HepG2 (cell line): Measurements from ENCODE around the gene VCAN. TPM values are rescaled to one million over a fixed set of nuclear protein-coding genes. Genes with fewer than 3 reads are reported as not detected.

Experiments
- ATAC-seq: fragments of 200-7000 bp; cut with Tn5 transposase; 3 replicates; pipeline ENCODE4 v1.9.1; 2020; ENCODE audit warnings: mild to moderate bottlenecking, moderate library complexity
- BruUV-seq: library from RNA; stranded (reverse); fragments of 400-500 nt; replicated peaks from 2 replicates; lab custom pipeline; 2021; lab: Mats Ljungman, UMichigan
- CTCF ChIA-PET: fragments of 300-600 bp; formaldehyde crosslinking; extraction: SDS; loops from one replicate; lab custom pipeline; 2021; ENCODE audit warnings: low total read pairs, inconsistent platforms, low intra/inter-chr PET ratio; lab: Yijun Ruan, JAX
- POLR2A ChIA-PET: fragments of 350-600 bp; sonication (Branson Sonifier 250); formaldehyde crosslinking; loops from one replicate; lab custom pipeline; 2020; ENCODE audit warnings: antibody characterized with exemption, inconsistent platforms; lab: Yijun Ruan, JAX
- DNase-seq: peaks from one replicate; pipeline ENCODE4 v3.0.0-alpha.2; 2015; ENCODE audit warnings: low spot score
- FAIRE-seq: peaks from 3 replicates; lab custom pipeline; 2011; peaks lifted over from hg19 to GRCh38; lab: Jason Lieb, UNC
- H2AFZ ChIP-seq: one replicate; pipeline ENCODE4 v1.6.1; 2011; ENCODE audit warnings: low read length, inconsistent platforms
- H3K27ac ChIP-seq: fragments of 300-600 bp; 3 replicates; pipeline ENCODE4 v1.8.0; 2011; ENCODE audit warnings: mixed run types, mild to moderate bottlenecking, mixed read lengths, low read length, inconsistent platforms; ENCODE audit not compliant: insufficient read depth; ENCODE audit errors: extremely low read length
- H3K27me3 ChIP-seq, 2 experiments: fragments of 200-600 bp in 1 of 2; 2 replicates in 1 of 2; 3 replicates in 1 of 2; pipeline versions ENCODE4 v1.6.0 to v1.8.0; 2011; ENCODE audit warnings: low read length in 2 of 2, mild to moderate bottlenecking in 2 of 2, moderate library complexity in 2 of 2, inconsistent platforms in 1 of 2; ENCODE audit not compliant: insufficient read depth in 2 of 2, control insufficient read depth in 1 of 2
- H3K36me3 ChIP-seq, 2 experiments: fragments of 200-600 bp in 1 of 2; replicated peaks in 1 of 2; 2 replicates in 1 of 2; 3 replicates in 1 of 2; pipeline versions ENCODE4 v1.5.1 to v1.8.0; 2011; ENCODE audit warnings: low read length in 2 of 2, inconsistent platforms in 1 of 2; ENCODE audit not compliant: insufficient read depth in 2 of 2, control insufficient read depth in 1 of 2
- H3K4me1 ChIP-seq: 2 replicates; pipeline ENCODE4 v1.5.1; 2012; ENCODE audit warnings: low read length, inconsistent platforms; ENCODE audit not compliant: insufficient read depth
- H3K4me2 ChIP-seq: 2 replicates; pipeline ENCODE4 v1.6.0; 2011; ENCODE audit warnings: low read depth, low read length, inconsistent platforms
- H3K4me3 ChIP-seq, 3 experiments: fragments of 200-600 bp in 1 of 3; sonication (generic), shearing (Covaris generic) in 1 of 3; replicated peaks in 1 of 3; 2 replicates each; pipeline ENCODE4 v1.5.1; 2011 to 2016; ENCODE audit warnings: low read length in 3 of 3, inconsistent platforms in 2 of 3, low read depth in 2 of 3, mild to moderate bottlenecking in 2 of 3, control low read depth in 1 of 3, mixed read lengths in 1 of 3; ENCODE audit not compliant: insufficient read depth in 1 of 3
- H3K79me2 ChIP-seq: one replicate; pipeline ENCODE4 v1.6.1; 2011; ENCODE audit warnings: low read length, inconsistent platforms; ENCODE audit not compliant: insufficient read depth
- H3K9ac ChIP-seq: 2 replicates; pipeline ENCODE4 v1.6.0; 2011; ENCODE audit warnings: mild to moderate bottlenecking, low read depth, low read length, inconsistent platforms; ENCODE audit not compliant: insufficient read depth
- H3K9me3 ChIP-seq: 2 replicates; pipeline ENCODE4 v1.5.1; 2012; ENCODE audit warnings: mild to moderate bottlenecking, low read length
- H4K20me1 ChIP-seq: 2 replicates; pipeline ENCODE4 v1.6.0; 2011; ENCODE audit warnings: inconsistent platforms, mild to moderate bottlenecking, low read length, moderate library complexity; ENCODE audit not compliant: insufficient read depth
- ATF7-NPFF ChIP-seq: sonication (generic); formaldehyde crosslinking; IDR thresholded peaks from 2 replicates; pipeline ENCODE4 v1.8.1; 2023; ENCODE audit warnings: mild to moderate bottlenecking, low read depth, missing genetic modification reagents, moderate library complexity
- EP300 ChIP-seq, 3 experiments: sonication (generic) in 1 of 3; formaldehyde crosslinking in 1 of 3; IDR thresholded peaks; 2 replicates each; pipeline versions ENCODE4 v1.5.1 to v1.6.1; 2011 to 2020; ENCODE audit warnings: low read depth in 2 of 3, low read length in 2 of 3, borderline replicate concordance in 1 of 3, improper control_type of control experiment in 1 of 3, mild to moderate bottlenecking in 1 of 3, missing genetic modification reagents in 1 of 3, moderate library complexity in 1 of 3
- GATAD2A ChIP-seq: IDR thresholded peaks from 2 replicates; pipeline ENCODE4 v1.6.1; 2016
- HIVEP1 ChIP-seq: sonication (generic); formaldehyde crosslinking; IDR thresholded peaks from 2 replicates; pipeline ENCODE4 v1.4.0; 2020; ENCODE audit warnings: mild to moderate bottlenecking, missing genetic modification reagents
- HNF4A ChIP-seq: sonication (generic); formaldehyde crosslinking; IDR thresholded peaks from 2 replicates; pipeline ENCODE4 v1.4.0; 2020; ENCODE audit warnings: missing genetic modification reagents
- NBN ChIP-seq: fragments of 450-650 bp; conservative IDR thresholded peaks from 2 replicates; pipeline ENCODE4 v1.6.1; 2017
- NR2F2 ChIP-seq: IDR thresholded peaks from 2 replicates; pipeline ENCODE4 v1.6.1; 2012; ENCODE audit warnings: low read depth, inconsistent platforms, borderline replicate concordance
- NR2F6 ChIP-seq, 2 experiments: IDR thresholded peaks; 2 replicates each; pipeline ENCODE4 v1.6.1; 2016; ENCODE audit warnings: antibody characterized with exemption in 1 of 2, mild to moderate bottlenecking in 1 of 2
- SOX13 ChIP-seq, 3 experiments: fragments of 450-650 bp in 1 of 3; sonication (generic) in 1 of 3; formaldehyde crosslinking in 1 of 3; IDR thresholded peaks in 2 of 3; conservative IDR thresholded peaks in 1 of 3; 2 replicates each; pipeline versions ENCODE4 v1.5.0 to v1.6.1; 2016 to 2020; ENCODE audit warnings: antibody characterized with exemption in 1 of 3, mild to moderate bottlenecking in 1 of 3, missing compliant biosample characterization in 1 of 3, missing genetic modification reagents in 1 of 3, moderate library complexity in 1 of 3
- ZKSCAN1 ChIP-seq: fragments of 150-350 bp; IDR thresholded peaks from 2 replicates; pipeline ENCODE4 v1.6.1; 2014; ENCODE audit warnings: low read length
- ZNF20 ChIP-seq: sonication (generic); formaldehyde crosslinking; IDR thresholded peaks from 2 replicates; pipeline ENCODE4 v1.4.0; 2020; ENCODE audit warnings: mild to moderate bottlenecking, moderate library complexity, missing genetic modification reagents
- ZNF296 ChIP-seq: sonication (generic); formaldehyde crosslinking; conservative IDR thresholded peaks from 2 replicates; pipeline ENCODE4 v1.5.0; 2020; ENCODE audit warnings: mild to moderate bottlenecking, missing genetic modification reagents
- WGBS: methylation state at CpG from one replicate; pipeline ENCODE4 v1.1.6; 2017; ENCODE audit warnings: low lambda C conversion rate; 5-methylcytosine and 5-hydroxymethylcytosine counted together
- in situ Hi-C: cut with HindIII; loops from 2 replicates; pipeline ENCODE4 v1.10.0; 2017; ENCODE audit warnings: low pct_unique_long_range_greater_than_20kb; ENCODE audit not compliant: extremely low pct_ligation_motif_present
- intact Hi-C: fragments of 100-400 bp; cut with micrococcal nuclease; formaldehyde crosslinking; loops from one replicate; pipeline ENCODE4 v1.10.0; 2022; ENCODE audit not compliant: unreplicated experiment
- polyA plus RNA-seq, 8 experiments: library from polyadenylated mRNA; depleted of rRNA in 3 of 8; stranded (reverse) in 7 of 8; unstranded in 1 of 8; fragments of >200 nt; fragmentation: Illumina TruSeq in 4 of 8; extraction: Trizol in 4 of 8; gene quantifications; 2 replicates each; pipeline versions ENCODE4 v1.2.1 to v1.2.3, GENCODE V29; 2011 to 2016; ENCODE audit warnings: low read depth in 4 of 8, missing spikeins in 1 of 8, mixed read lengths in 1 of 8; ENCODE audit not compliant: insufficient read depth in 1 of 8
- total RNA-seq, 5 experiments: library from RNA; depleted of rRNA; stranded (reverse); fragments of >200 nt; fragmentation: Illumina TruSeq; extraction: Trizol; gene quantifications; 2 replicates each; pipeline ENCODE4 v1.2.3, GENCODE V29; 2016; ENCODE audit warnings: low read depth in 1 of 5
- TF ChIP-seq, protein P1 (sequence below): sonication (generic); formaldehyde crosslinking; conservative IDR thresholded peaks from 2 replicates; pipeline ENCODE4 v1.4.0; 2020; ENCODE audit warnings: mild to moderate bottlenecking, missing genetic modification reagents, moderate library complexity

VCAN gene
- total and polyA plus RNA-seq, 2 of the 13 experiments (the other 11 are each of a cell fraction or from before 2014, with no cell fraction given) = 1.2 to 3.5 TPM

DNA sequence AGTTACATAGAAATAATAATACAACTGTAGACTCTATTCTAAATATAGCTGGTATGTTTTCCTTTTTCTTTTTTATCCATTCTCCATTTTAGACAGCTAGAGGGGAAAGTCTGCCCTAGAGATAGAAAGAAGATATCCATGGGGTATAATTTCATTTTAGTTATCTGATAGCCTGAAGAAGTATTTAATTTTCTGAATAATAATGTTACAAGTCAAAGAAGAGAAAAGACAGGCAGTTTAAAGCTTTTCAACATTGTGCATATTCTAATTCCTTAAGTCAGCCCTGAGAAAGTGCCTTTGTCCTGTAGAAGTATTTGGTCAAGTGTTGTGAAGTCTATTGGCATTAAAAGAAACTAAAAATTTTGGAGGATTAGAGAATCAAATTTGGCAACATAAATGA is 2.5 kb upstream of the VCAN start (continued):
- TF ChIP-seq, protein P1, sequence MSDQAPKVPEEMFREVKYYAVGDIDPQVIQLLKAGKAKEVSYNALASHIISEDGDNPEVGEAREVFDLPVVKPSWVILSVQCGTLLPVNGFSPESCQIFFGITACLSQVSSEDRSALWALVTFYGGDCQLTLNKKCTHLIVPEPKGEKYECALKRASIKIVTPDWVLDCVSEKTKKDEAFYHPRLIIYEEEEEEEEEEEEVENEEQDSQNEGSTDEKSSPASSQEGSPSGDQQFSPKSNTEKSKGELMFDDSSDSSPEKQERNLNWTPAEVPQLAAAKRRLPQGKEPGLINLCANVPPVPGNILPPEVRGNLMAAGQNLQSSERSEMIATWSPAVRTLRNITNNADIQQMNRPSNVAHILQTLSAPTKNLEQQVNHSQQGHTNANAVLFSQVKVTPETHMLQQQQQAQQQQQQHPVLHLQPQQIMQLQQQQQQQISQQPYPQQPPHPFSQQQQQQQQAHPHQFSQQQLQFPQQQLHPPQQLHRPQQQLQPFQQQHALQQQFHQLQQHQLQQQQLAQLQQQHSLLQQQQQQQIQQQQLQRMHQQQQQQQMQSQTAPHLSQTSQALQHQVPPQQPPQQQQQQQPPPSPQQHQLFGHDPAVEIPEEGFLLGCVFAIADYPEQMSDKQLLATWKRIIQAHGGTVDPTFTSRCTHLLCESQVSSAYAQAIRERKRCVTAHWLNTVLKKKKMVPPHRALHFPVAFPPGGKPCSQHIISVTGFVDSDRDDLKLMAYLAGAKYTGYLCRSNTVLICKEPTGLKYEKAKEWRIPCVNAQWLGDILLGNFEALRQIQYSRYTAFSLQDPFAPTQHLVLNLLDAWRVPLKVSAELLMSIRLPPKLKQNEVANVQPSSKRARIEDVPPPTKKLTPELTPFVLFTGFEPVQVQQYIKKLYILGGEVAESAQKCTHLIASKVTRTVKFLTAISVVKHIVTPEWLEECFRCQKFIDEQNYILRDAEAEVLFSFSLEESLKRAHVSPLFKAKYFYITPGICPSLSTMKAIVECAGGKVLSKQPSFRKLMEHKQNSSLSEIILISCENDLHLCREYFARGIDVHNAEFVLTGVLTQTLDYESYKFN = no peak

DNA sequence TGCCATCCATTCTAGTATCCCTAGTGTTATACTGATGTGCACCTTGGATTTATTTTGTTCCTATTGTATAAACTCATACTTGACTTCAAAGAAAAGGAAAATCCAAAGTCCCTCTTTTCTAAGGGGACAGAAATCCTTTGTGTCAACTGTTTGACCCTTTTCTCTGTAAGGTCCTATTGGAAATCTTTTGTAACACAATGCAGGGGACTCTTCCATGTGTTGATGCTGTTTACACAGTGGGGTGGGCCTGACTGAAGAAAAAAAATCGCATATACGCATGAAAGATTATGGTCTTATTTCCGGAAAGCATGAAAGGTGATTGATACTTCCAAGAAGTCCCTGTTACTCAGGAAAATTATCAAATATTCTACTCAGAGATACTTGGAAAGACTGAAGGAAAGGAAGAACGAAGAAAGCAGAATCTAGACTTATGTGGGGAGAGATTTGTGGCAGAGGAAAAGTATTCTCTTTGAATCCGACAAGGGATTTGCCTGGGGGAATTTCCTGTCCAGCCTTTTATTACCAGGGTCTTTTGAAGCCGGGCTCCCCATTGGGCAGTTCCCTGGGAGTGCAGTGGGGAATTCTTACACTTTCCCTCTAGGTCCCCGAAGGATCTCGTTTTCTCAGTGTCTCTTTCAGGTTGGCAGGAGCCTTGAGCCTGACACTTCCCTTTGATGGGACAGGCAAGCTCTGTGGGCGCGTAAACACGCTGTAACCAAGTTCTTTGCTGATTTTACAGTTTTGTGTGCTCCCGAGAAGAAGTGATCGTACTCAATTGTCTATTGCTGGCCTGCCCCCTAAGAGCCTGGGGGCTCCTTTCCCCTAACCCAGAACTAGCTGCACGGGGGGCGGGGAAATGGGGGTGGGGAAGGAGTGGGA is 779 bp upstream of the VCAN start:
- H3K4me3 ChIP-seq = peak overlapping the region in 2 of 3 experiments; percentile 31 to 46; a peak in 3 of 6 replicates
- intact Hi-C loops (loop anchor here (5.0 to 10.0 kb wide), 2 partner anchors 406 to 1158 kb away; no protein-coding TSS in a partner anchor), in situ Hi-C loops (loop anchor here (10.0 kb wide), 1 partner anchor 1126 kb away; no protein-coding TSS in a partner anchor)
- H3K9me3 ChIP-seq = no peaks in the 10 kb centered on the region
- CTCF ChIA-PET = no interaction called here
- peak overlapping the region; percentile 48 for H3K4me2 ChIP-seq
- H3K79me2 ChIP-seq = no peaks in the 10 kb centered on the region
- 15% methylated on average over 15 of the region's 15 CpGs for WGBS
- no TSS peak for BruUV-seq
- no peak for ATAC-seq
- no peak overlapping the region for H3K27ac ChIP-seq
- no peak overlapping the region for H2AFZ ChIP-seq
- H3K9ac ChIP-seq = no peak overlapping the region
- peak; percentile 56 for DNase-seq
- no peaks in the 10 kb centered on the region for H3K36me3 ChIP-seq
- FAIRE-seq = no peak
- POLR2A ChIA-PET = no interaction called here
- peaks cover 62% of the 10 kb centered on the region for H3K4me1 ChIP-seq
- H3K27me3 ChIP-seq = peaks cover 3 to 47% of the 10 kb centered on the region in 2 experiments; a peak in 4 of 5 replicates
- H4K20me1 ChIP-seq = no peaks in the 10 kb centered on the region
- TF ChIP-seq HNF4A (CRISPR knock-in tag) (peak; percentile 27; the same call in 1 of the 2 replicates), HIVEP1 (CRISPR knock-in tag) (no peak), EP300 (IDR thresholded peaks at IDR 0.05; ENCODE audit: low read depth in 2 of 2, low read length in 2 of 2) (peak in 1 of 2 experiments; percentile 58; a peak in 2 of 4 replicates), EP300 (CRISPR knock-in tag; IDR thresholded peaks at IDR 0.05; ENCODE audit: borderline replicate concordance) (no peak), NR2F2 (0 out of 2 replicates have a peak, but pooled peaks have one; percentile 16), NR2F6 (IDR thresholded peaks at IDR 0.05) (peak; percentile 47; the same call in 1 of the 2 replicates), NR2F6 (CRISPR knock-in tag; IDR thresholded peaks at IDR 0.05) (no peak), SOX13 (IDR thresholded peaks at IDR 0.05) (no peak), SOX13 (CRISPR knock-in tag; conservative IDR thresholded peaks at IDR 0.05 in 1 of 2, IDR thresholded peaks at IDR 0.05 in 1 of 2) (peak in 1 of 2 experiments; percentile 85; a peak in 2 of 4 replicates), ATF7-NPFF (no peak), ZNF296 (CRISPR knock-in tag) (no peak), ZKSCAN1 (no peak), GATAD2A (CRISPR knock-in tag) (peak; percentile 72), ZNF20 (CRISPR knock-in tag) (no peak), NBN (no peak)
- TF ChIP-seq, protein P1 = 0 out of 2 replicates have a peak, but pooled peaks have one; percentile 18
